ENCODE data around the gene HOXC10.

The HOXC10 gene

GRCh38 chr12:53992377-53992889, 7.5 kb downstream of the HOXC10 start:
- no peak for DNase-seq

- no peak for DNase-seq
Measured at GRCh38 chr12:53993162-53994008, 8.4 kb downstream of the HOXC10 start.

- no peak for DNase-seq
Measured at GRCh38 chr12:53994009-53994263, 9.0 kb downstream of the HOXC10 start.

GRCh38 chr12:53994264-53995001, 9.5 kb downstream of the HOXC10 start:
- no peak for DNase-seq

- no peak for DNase-seq
Measured at GRCh38 chr12:53995002-53995377, 10.0 kb downstream of the HOXC10 start.

- peak in 1 of 2 experiments; percentile 22 for DNase-seq
Measured at GRCh38 chr12:53995378-53996239, 10.7 kb downstream of the HOXC10 start.

GRCh38 chr12:53996240-53997203, 11.6 kb downstream of the HOXC10 start:
- DNase-seq: no peak

GRCh38 chr12:53997204-53998109, 12.5 kb downstream of the HOXC10 start:
- no peak for DNase-seq

GRCh38 chr12:53998110-53998899, 13.4 kb downstream of the HOXC10 start:
- peak in 1 of 2 experiments; percentile 11 for DNase-seq

- DNase-seq: no peak
Measured at GRCh38 chr12:53998900-53999236, 13.9 kb downstream of the HOXC10 start.

GRCh38 chr12:53999559-54000115, 14.7 kb downstream of the HOXC10 start:
- DNase-seq: peak; percentile 53 to 79

- DNase-seq: peak in 1 of 2 experiments; percentile 24
Measured at GRCh38 chr12:54000116-54001114, 15.5 kb downstream of the HOXC10 start, which contains the start of gene HOXC9. Gene HOXC9 (plus strand): TSS chr12:54000161. CDS start chr12:54000189, 28 bp downstream.

GRCh38 chr12:54001283-54002187, 16.6 kb downstream of the HOXC10 start:
- DNase-seq: no peak

- no peak for DNase-seq
Measured at GRCh38 chr12:54002278-54002914, 17.4 kb downstream of the HOXC10 start.

GRCh38 chr12:54002915-54003389, 18.0 kb downstream of the HOXC10 start:
- no peak for DNase-seq

GRCh38 chr12:54003625-54004024, 18.7 kb downstream of the HOXC10 start:
- no peak for DNase-seq

Measured in NCI-H524 (cell line).